GM21515 (cell line): Measurements from ENCODE around the gene ASTN2.

Experiments
- ATAC-seq: cut with Tn5 transposase; IDR thresholded peaks from one replicate; pipeline ENCODE4 v1.9.1; 2021; ENCODE audit not compliant: unreplicated experiment

The ASTN2 gene

DNA sequence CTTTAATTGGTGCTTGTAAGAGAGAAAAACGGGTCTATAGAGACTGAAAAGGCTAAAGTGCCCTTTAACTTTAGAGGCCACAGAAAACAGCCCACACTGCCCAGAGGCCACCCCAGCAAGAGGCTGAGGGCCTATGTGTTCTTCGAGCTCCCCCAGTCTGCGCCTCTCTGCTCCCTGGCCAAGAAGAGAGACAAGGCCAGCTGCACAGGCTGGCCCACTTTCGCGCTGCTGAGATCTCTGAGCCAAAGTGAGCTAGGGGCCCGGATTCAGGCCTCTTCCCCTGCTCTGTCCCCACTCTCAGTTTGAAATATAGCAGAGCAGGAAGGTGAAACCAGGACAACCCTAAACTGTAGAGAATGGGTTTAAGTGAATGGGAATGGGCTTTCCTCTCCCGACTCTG, 859.7 kb downstream of the ASTN2 start:
- no peak for ATAC-seq

GRCh38 chr9:116550696-116551436, 864.0 kb downstream of the ASTN2 start:
- ATAC-seq, result no peak

GRCh38 chr9:116549786-116550660, 864.8 kb downstream of the ASTN2 start:
- no peak for ATAC-seq

GRCh38 chr9:116549061-116549664, 865.7 kb downstream of the ASTN2 start:
- no peak for ATAC-seq

DNA sequence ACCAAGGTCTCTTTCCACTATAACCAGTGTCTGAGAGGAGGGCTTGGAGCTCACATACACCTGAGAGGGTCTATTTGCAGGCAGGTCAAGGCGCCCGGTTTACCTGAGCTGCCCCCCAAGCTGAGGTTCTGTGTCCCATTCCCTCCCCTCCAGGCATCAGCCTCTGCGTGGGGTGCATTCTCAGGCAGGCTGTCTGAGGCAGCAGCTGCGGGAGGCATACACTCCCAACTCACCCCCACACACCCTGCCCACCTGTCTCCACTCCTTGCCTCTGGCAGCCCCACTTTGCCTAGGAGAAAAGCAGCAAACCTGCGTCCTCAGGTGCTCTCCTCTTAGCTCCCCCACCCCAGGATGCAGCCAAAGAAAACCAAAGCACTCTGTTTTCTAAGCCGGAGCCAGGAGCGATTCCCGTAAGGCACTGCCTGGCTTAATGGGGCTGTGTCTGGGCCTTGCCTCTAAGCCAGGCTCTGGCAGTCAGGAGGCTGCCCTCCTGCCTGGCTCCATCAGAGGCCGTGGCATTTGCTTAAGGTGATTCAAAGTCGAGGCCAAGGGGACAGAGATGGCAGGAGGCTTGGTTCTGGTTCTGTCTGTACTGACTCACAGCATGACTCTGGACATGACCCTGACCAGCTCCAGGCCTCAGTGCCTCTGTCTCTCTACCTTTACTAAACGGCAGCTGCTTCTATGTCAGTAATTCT, 867.0 kb downstream of the ASTN2 start:
- no peak for ATAC-seq

GRCh38 chr9:116546711-116547581, 867.9 kb downstream of the ASTN2 start:
- no peak for ATAC-seq

GRCh38 chr9:116544896-116545295, 870.0 kb downstream of the ASTN2 start:
- ATAC-seq, result no peak

GRCh38 chr9:116543731-116544400, 871.0 kb downstream of the ASTN2 start:
- no peak for ATAC-seq

DNA sequence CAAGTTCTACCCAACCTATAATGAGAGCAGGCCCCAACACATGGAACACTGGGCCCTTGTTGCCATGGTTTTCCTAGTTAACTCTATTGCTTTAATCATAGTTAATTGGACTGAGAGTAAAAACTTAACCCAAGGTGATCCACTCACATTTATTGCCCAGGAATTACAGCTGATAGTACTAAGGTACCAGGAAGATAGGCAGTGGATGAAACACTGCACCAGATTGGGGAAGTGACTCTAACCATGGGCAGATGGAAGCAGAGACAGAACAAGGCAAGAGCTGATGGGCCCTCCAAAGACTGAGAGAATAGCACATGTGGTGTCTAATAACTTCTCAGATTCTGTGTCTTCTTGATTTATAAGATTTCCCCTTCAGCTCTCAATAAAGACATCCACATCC, 873.5 kb downstream of the ASTN2 start:
- no peak for ATAC-seq

GRCh38 chr9:116539549-116539948, 875.3 kb downstream of the ASTN2 start:
- no peak for ATAC-seq

DNA sequence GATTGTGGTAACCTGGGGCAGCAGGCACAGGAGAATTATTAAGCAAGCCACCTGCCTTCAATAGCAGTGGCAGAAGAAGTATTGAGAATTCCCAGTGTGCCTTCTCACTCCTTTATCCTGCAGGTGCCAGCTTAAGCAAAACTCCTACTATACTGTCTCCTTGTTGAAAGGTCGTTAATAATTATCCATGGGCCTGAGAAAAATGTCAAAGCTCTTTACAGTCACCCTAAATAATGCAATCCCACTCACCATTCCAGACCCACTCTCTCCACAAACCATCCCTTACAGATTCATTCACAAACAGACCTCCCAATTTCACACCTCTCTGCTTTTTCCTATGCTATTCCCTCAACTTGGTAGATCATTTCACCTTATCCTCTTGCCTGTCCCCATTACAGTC, 889.2 kb downstream of the ASTN2 start:
- ATAC-seq, result no peak

- ATAC-seq, result no peak
These were observed 889.9 kb downstream of the ASTN2 start for GRCh38 chr9:116524778-116525470.

- no peak for ATAC-seq
These were observed 894.6 kb downstream of the ASTN2 start for GRCh38 chr9:116520218-116520617.

- no peak for ATAC-seq
These were observed 898.4 kb downstream of the ASTN2 start for GRCh38 chr9:116516456-116516855.

DNA sequence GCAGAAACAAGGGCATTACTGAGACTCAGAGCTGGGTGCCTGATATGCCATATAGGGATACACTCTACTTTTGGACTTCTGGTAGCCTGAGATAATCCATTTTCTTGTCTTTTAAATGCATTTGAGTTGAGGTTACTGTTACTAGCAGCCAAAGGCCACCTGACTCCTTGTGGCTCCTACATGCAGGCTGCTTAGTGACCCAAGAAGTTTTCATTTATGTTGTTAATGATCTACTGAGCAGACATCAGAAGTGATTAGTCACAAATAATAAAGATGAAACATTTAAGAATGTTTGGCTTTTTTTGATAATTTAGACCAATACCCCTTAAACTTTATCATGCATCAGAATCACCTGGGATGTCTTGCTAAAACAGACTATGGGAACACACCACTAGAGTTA, 899.3 kb downstream of the ASTN2 start:
- ATAC-seq, result no peak

DNA sequence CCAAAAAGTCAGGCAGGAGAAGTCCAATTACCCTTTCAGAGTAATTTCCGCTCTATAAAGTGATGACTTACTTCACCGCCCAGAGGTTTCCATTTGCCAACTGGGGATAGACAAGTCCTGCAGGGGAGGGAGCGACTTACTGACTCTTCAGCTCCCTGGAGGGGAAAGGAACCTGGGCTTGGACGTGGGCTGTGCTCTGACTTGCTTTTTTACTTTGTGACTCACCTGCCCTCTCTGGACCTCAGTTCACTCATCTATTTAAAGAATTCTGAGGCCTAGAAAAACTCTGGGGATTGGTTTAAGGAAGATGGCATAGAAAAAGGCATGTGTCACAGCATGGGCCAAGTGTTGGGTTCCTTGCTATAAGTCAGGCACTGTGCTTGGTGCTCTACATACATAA, 908.2 kb downstream of the ASTN2 start:
- no peak for ATAC-seq

DNA sequence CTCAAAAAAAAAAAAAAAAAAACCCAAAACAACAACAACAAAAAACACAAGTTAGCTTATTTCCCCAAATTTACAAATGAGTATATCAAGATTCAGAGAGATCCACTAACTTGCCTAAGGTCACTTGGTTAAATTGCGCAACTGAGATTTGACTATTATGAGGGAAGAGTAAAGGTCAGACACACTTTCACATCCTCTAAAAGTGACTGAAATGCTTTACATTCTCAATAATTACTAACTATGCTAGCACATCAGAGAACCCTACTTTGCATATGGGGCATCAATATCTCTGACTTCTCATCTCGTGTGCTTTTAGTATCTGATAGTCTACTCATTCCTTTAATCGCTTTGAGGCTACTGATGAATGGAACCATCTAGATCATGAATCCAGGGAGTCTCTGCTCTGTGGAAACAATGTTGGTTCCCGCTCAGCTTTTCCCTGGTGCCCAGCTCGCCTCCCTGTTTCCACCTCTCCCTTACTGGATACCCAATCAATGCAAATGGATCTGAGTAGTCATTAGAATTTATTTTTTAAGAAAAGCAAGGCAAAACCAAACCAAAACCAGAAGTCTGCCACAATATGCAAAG, 909.9 kb downstream of the ASTN2 start:
- peak; percentile 93 for ATAC-seq

DNA sequence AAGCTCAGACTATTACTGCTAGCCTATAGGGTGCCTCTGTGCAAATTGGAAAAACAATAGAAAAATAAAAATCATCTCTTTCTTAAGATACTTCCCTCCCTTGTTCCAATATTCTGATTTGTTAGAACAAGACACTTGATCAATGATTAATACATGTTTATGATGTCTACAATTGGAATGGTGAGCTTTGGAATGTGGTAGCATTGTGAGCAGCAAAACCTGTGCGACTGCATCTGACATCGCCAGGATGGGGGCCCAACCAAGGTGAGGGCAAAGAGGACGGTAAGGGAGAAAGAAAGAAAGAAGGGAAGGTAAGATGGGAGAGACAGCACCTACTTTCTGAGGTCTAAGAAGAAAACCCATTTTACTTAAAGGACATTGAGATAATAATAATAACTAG, 910.8 kb downstream of the ASTN2 start:
- ATAC-seq, result no peak

- no peak for ATAC-seq
These were observed 912.1 kb downstream of the ASTN2 start for GRCh38 chr9:116502746-116503145.
